Measurements from ENCODE around the gene MICB. TPM values are rescaled to one million over a fixed set of nuclear protein-coding genes. Genes with fewer than 3 reads are reported as not detected.

The MICB gene
- total RNA-seq, 1 experiment from 2014 or later = 6.4 TPM

GRCh38 chr6:31544676-31545075 lies 46.7 kb downstream of the MICB start:
- H3K4me3 Mint-ChIP-seq (ENCODE audit: unreplicated experiment) = no peak overlapping the region
- DNase-seq = no peak
- Histone ChIP-seq H3K9me3 (no peaks in the 10 kb centered on the region), H3K4me3 (ENCODE audit: low read depth, low read length) (no peak overlapping the region), H3K27me3 (replicated peaks; ENCODE audit: control insufficient read depth, insufficient read depth, low read length) (no peaks in the 10 kb centered on the region), H3K36me3 (ENCODE audit: control insufficient read depth, insufficient read depth, low read length) (no peaks in the 10 kb centered on the region), H3K4me1 (peaks cover 6% of the 10 kb centered on the region)
- BruUV-seq (replicated peaks) = no TSS peak
- H3K27me3 Mint-ChIP-seq (ENCODE audit: insufficient read depth, unreplicated experiment) = no peaks in the 10 kb centered on the region
- H3K4me1 Mint-ChIP-seq (ENCODE audit: low read depth, unreplicated experiment) = peaks cover 20% of the 10 kb centered on the region
- intact Hi-C loops (cut with micrococcal nuclease; ENCODE audit: unreplicated experiment) = loop anchor here (5.0 kb wide), 2 partner anchors 123 to 193 kb away; partner anchors contain the start of genes CLIC1, CSNK2B and LY6G5B
- H3K9me3 Mint-ChIP-seq (ENCODE audit: unreplicated experiment) = no peaks in the 10 kb centered on the region
- no peak for TF ChIP-seq CTCF (IDR thresholded peaks at IDR 0.05; ENCODE audit: insufficient read depth in 1 of 2, low read depth in 1 of 2, low read length in 1 of 2, severe bottlenecking in 1 of 2, unreplicated experiment in 1 of 2)
- ChIA-PET POLR2A (interaction anchor here (0.5 kb wide), 1 partner anchor 17 kb away, joined by 4 read pairs; no protein-coding TSS in a partner anchor), CTCF (interaction anchor here (0.7 kb wide), 1 partner anchor 54 kb away, joined by 3 read pairs; no protein-coding TSS in a partner anchor)
- peaks cover 38% of the 10 kb centered on the region for H3K36me3 Mint-ChIP-seq (ENCODE audit: insufficient read depth, unreplicated experiment)
- no peak overlapping the region for H3K27ac Mint-ChIP-seq (ENCODE audit: unreplicated experiment)

GRCh38 chr6:31545291-31545690 lies 47.3 kb downstream of the MICB start:
- H3K27ac Mint-ChIP-seq (ENCODE audit: unreplicated experiment) = no peak overlapping the region

GRCh38 chr6:31546339-31546957 lies 48.5 kb downstream of the MICB start, which contains the start of gene ATP6V1G2:
Gene ATP6V1G2, minus strand, starts transcription at chr6:31546608. Its CDS starts 49 bp downstream, at chr6:31546559.
- no peaks in the 10 kb centered on the region for H3K27me3 ChIP-seq (replicated peaks; ENCODE audit: control insufficient read depth, insufficient read depth, low read length)
- no peaks in the 10 kb centered on the region for H3K36me3 ChIP-seq (ENCODE audit: control insufficient read depth, insufficient read depth, low read length)
- DNase-seq = peak; percentile 93 to 94
- BruUV-seq (replicated peaks) = no TSS peak
- ChIA-PET CTCF (interaction anchor here (0.6 to 2.7 kb wide), 8 partner anchors 28 to 1093 kb away, joined by 3 to 20 read pairs (median 4); partner anchors contain the start of gene APOM), POLR2A (no interaction called here)
- H3K9me3 Mint-ChIP-seq (ENCODE audit: unreplicated experiment) = no peaks in the 10 kb centered on the region
- peaks cover 35% of the 10 kb centered on the region for H3K36me3 Mint-ChIP-seq (ENCODE audit: insufficient read depth, unreplicated experiment)
- peaks cover 12% of the 10 kb centered on the region for H3K4me1 Mint-ChIP-seq (ENCODE audit: low read depth, unreplicated experiment)
- peak within 1 kb of the TSS; percentile 64 for H3K27ac Mint-ChIP-seq (ENCODE audit: unreplicated experiment)
- intact Hi-C loops (cut with micrococcal nuclease; ENCODE audit: unreplicated experiment) = loop anchor here (1.0 to 5.0 kb wide), 7 partner anchors 38 to 191 kb away; partner anchors contain the start of genes APOM, CLIC1, CSNK2B and LY6G5B
- H3K4me3 ChIP-seq (ENCODE audit: low read depth, low read length) = peak within 1 kb of the TSS; percentile 44
- H3K4me3 Mint-ChIP-seq (ENCODE audit: unreplicated experiment) = peak within 1 kb of the TSS; percentile 87
- no peaks in the 10 kb centered on the region for H3K9me3 ChIP-seq
- H3K27me3 Mint-ChIP-seq (ENCODE audit: insufficient read depth, unreplicated experiment) = no peaks in the 10 kb centered on the region
- peaks cover 6% of the 10 kb centered on the region for H3K4me1 ChIP-seq
- peak; percentile 93 to 98 for TF ChIP-seq CTCF (IDR thresholded peaks at IDR 0.05; ENCODE audit: insufficient read depth in 1 of 2, low read depth in 1 of 2, low read length in 1 of 2, severe bottlenecking in 1 of 2, unreplicated experiment in 1 of 2)

More at GRCh38 chr6:31545291-31545690, 47.3 kb downstream of the MICB start:
- no peaks in the 10 kb centered on the region for H3K27me3 Mint-ChIP-seq (ENCODE audit: insufficient read depth, unreplicated experiment)
- Histone ChIP-seq H3K9me3 (no peaks in the 10 kb centered on the region), H3K36me3 (ENCODE audit: control insufficient read depth, insufficient read depth, low read length) (no peaks in the 10 kb centered on the region), H3K4me1 (peaks cover 6% of the 10 kb centered on the region), H3K27me3 (replicated peaks; ENCODE audit: control insufficient read depth, insufficient read depth, low read length) (no peaks in the 10 kb centered on the region), H3K4me3 (ENCODE audit: low read depth, low read length) (no peak overlapping the region)
- ChIA-PET CTCF (interaction anchor here (2.7 kb wide), 1 partner anchor 53 kb away, joined by 20 read pairs; no protein-coding TSS in a partner anchor), POLR2A (no interaction called here)
- DNase-seq = no peak
- H3K4me3 Mint-ChIP-seq (ENCODE audit: unreplicated experiment) = no peak overlapping the region
- TF ChIP-seq CTCF (IDR thresholded peaks at IDR 0.05; ENCODE audit: insufficient read depth in 1 of 2, low read depth in 1 of 2, low read length in 1 of 2, severe bottlenecking in 1 of 2, unreplicated experiment in 1 of 2) = no peak
- H3K9me3 Mint-ChIP-seq (ENCODE audit: unreplicated experiment) = no peaks in the 10 kb centered on the region
- no TSS peak for BruUV-seq (replicated peaks)
- intact Hi-C loops (cut with micrococcal nuclease; ENCODE audit: unreplicated experiment) = loop anchor here (5.0 kb wide), 2 partner anchors 122 to 192 kb away; partner anchors contain the start of genes CLIC1, CSNK2B and LY6G5B
- peaks cover 15% of the 10 kb centered on the region for H3K4me1 Mint-ChIP-seq (ENCODE audit: low read depth, unreplicated experiment)
- H3K36me3 Mint-ChIP-seq (ENCODE audit: insufficient read depth, unreplicated experiment) = peaks cover 38% of the 10 kb centered on the region
